Measurements from ENCODE around the gene HRK. TPM values are rescaled to one million over a fixed set of nuclear protein-coding genes. Genes with fewer than 3 reads are reported as not detected.

Gene HRK
- total and polyA plus RNA-seq, 10 of the 15 experiments (the other 5 are each of a cell fraction or from before 2014, with no cell fraction given) = not detected

DNA sequence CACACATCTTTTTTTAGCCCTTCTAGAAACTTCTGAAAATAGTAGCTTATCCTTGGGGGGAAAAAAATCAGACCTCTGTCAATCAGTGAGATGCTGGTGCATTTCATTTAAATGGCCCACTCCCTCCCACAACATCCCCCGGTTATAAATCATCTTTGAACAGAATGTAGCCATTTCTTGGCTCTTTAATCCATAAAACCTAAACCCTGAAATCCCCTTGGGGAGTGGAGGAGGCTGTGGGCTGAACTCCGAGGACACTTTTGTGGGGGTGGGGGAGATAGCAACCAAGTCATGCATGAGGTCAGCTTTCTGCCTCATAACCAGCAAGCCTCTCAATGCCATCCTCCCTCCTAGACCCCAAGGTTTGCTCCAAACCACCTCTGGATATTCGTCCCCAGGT lies 21.0 kb downstream of the HRK start:
- Histone ChIP-seq H3K27ac (ENCODE audit: control insufficient read depth, insufficient read depth) (no peak overlapping the region), H3K27me3 (replicated peaks in 1 of 2; ENCODE audit: control insufficient read depth in 2 of 2, insufficient read depth in 2 of 2, low read length in 1 of 2) (no peaks in the 10 kb centered on the region), H2AFZ (ENCODE audit: control insufficient read depth, low read depth, low read length) (no peak overlapping the region), H3K9me3 (replicated peaks; ENCODE audit: control insufficient read depth, insufficient read depth, low read length) (no peaks in the 10 kb centered on the region), H3K79me2 (ENCODE audit: control insufficient read depth, insufficient read depth, low read length) (no peaks in the 10 kb centered on the region), H3K4me1 (ENCODE audit: control insufficient read depth, insufficient read depth, low read length) (peaks cover 23% of the 10 kb centered on the region), H4K20me1 (ENCODE audit: control insufficient read depth, insufficient read depth) (no peaks in the 10 kb centered on the region), H3K4me2 (ENCODE audit: control insufficient read depth, insufficient read depth) (no peak overlapping the region), H3K36me3 (ENCODE audit: control insufficient read depth in 2 of 2, insufficient read depth in 2 of 2, low read length in 1 of 2) (no peaks in the 10 kb centered on the region), H3K9ac (ENCODE audit: control insufficient read depth, insufficient read depth, low read length) (no peak overlapping the region), H3K4me3 (no peak overlapping the region)
- ChIA-PET SMC1A (ENCODE audit: uncharacterized antibody, unreplicated experiment) (no interaction called here), POLR2A (no interaction called here), CTCF (no interaction called here), RAD21 (ENCODE audit: unreplicated experiment) (no interaction called here)
- FAIRE-seq (no peak), DNase-seq (ENCODE audit: low read depth, low spot score) (no peak), ATAC-seq (no peak)
- intact Hi-C loops (cut with micrococcal nuclease; ENCODE audit: unreplicated experiment) (no loop called here), in situ Hi-C loops (cut with MboI) (no loop called here)
- 0% methylated on average over 2 of the region's 3 CpGs for WGBS (ENCODE audit: insufficient coverage, insufficient replicate concordance, low lambda C conversion rate, missing lambda C conversion rate)
- no TSS peak for BruUV-seq (replicated peaks)
- no peak for TF ChIP-seq NFYA (IDR thresholded peaks at IDR 0.05; ENCODE audit: borderline replicate concordance, low read depth, low read length)
- TF ChIP-seq, protein P1, sequence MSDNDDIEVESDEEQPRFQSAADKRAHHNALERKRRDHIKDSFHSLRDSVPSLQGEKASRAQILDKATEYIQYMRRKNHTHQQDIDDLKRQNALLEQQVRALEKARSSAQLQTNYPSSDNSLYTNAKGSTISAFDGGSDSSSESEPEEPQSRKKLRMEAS (IDR thresholded peaks at IDR 0.05; ENCODE audit: low read depth, low read length) = no peak
- TF ChIP-seq, protein P2, sequence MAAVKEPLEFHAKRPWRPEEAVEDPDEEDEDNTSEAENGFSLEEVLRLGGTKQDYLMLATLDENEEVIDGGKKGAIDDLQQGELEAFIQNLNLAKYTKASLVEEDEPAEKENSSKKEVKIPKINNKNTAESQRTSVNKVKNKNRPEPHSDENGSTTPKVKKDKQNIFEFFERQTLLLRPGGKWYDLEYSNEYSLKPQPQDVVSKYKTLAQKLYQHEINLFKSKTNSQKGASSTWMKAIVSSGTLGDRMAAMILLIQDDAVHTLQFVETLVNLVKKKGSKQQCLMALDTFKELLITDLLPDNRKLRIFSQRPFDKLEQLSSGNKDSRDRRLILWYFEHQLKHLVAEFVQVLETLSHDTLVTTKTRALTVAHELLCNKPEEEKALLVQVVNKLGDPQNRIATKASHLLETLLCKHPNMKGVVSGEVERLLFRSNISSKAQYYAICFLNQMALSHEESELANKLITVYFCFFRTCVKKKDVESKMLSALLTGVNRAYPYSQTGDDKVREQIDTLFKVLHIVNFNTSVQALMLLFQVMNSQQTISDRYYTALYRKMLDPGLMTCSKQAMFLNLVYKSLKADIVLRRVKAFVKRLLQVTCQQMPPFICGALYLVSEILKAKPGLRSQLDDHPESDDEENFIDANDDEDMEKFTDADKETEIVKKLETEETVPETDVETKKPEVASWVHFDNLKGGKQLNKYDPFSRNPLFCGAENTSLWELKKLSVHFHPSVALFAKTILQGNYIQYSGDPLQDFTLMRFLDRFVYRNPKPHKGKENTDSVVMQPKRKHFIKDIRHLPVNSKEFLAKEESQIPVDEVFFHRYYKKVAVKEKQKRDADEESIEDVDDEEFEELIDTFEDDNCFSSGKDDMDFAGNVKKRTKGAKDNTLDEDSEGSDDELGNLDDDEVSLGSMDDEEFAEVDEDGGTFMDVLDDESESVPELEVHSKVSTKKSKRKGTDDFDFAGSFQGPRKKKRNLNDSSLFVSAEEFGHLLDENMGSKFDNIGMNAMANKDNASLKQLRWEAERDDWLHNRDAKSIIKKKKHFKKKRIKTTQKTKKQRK (IDR thresholded peaks at IDR 0.05; ENCODE audit: low read depth, low read length) = no peak
- TF ChIP-seq TCF3 (IDR thresholded peaks at IDR 0.05; ENCODE audit: borderline replicate concordance, insufficient read depth, low read depth, low read length) = no peak
- no peak for TF ChIP-seq MYB (IDR thresholded peaks at IDR 0.05; ENCODE audit: borderline replicate concordance, low read depth, low read length)
- TF ChIP-seq CHD1 (IDR thresholded peaks at IDR 0.05; ENCODE audit: low read depth, low read length) = no peak
- no peak for TF ChIP-seq KLF5 (IDR thresholded peaks at IDR 0.05; ENCODE audit: partially characterized antibody)
- TF ChIP-seq CBX5 (IDR thresholded peaks at IDR 0.05; ENCODE audit: low read depth) = no peak
- TF ChIP-seq JUNB (IDR thresholded peaks at IDR 0.05) = no peak
- TF ChIP-seq BCL11A (IDR thresholded peaks at IDR 0.05; ENCODE audit: low read depth, low read length) = no peak
- no peak for TF ChIP-seq ZBTB11 (CRISPR knock-in tag; IDR thresholded peaks at IDR 0.05)
- TF ChIP-seq ZNF687 (IDR thresholded peaks at IDR 0.05) = no peak
- no peak for TF ChIP-seq HDAC6 (IDR thresholded peaks at IDR 0.05; ENCODE audit: unreplicated experiment)
- TF ChIP-seq RB1 (IDR thresholded peaks at IDR 0.05; ENCODE audit: borderline replicate concordance) = no peak
- TF ChIP-seq TAF1 (IDR thresholded peaks at IDR 0.05; ENCODE audit: borderline replicate concordance, low read depth, low read length) = no peak

All from GM12878 (cell line).